Epidermal melanocyte (primary cell): ENCODE measurements around the gene CPNE4.

Experiments used
- DNase-seq: peaks from one replicate; pipeline ENCODE4 v3.0.0; 2011; ENCODE audit warnings: low spot score; ENCODE audit not compliant: insufficient read length

The CPNE4 gene

DNA sequence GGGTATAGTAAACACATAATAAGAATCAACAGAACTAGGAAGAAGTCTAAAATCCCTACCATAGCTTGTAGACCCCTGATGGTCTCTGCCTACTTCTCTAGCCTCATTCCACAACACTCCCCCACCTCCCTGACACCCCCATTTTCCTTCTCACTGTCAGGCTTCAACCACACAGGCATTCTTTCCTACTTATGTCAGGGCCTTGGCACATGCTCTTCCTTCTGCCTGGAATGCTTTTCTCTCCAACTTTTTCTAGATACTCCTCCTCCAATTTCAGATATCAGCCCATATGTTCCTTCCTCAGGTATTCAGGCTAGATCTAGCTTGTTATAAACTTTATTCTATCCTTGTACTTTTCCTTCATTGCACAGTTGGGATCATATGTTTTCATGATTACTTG lies 426.1 kb downstream of the CPNE4 start:
- no peak for DNase-seq

GRCh38 chr3:131608296-131608695 lies 426.5 kb downstream of the CPNE4 start:
- no peak for DNase-seq

DNA sequence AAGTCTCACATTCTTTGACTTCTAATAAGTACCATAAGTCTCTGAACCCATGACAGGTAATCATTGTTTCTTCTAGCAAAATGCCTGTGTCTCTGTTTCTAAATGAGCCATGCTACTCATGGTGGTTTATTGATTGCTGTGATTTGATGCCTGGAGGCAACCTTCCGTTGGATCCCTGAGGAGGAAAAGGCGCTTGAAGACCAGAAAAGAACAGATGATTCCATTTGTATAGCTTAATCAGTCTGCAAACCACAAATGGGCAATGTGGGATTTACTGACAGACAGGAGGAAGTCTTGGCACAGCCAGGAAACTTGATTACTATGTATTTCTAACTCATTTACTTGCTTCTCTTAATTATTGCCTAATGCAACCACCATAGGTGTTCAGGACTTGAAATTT lies 428.9 kb downstream of the CPNE4 start:
- DNase-seq: no peak

GRCh38 chr3:131602011-131602779 lies 432.6 kb downstream of the CPNE4 start:
- no peak for DNase-seq

GRCh38 chr3:131597816-131598215 lies 437.0 kb downstream of the CPNE4 start:
- DNase-seq: no peak

DNA sequence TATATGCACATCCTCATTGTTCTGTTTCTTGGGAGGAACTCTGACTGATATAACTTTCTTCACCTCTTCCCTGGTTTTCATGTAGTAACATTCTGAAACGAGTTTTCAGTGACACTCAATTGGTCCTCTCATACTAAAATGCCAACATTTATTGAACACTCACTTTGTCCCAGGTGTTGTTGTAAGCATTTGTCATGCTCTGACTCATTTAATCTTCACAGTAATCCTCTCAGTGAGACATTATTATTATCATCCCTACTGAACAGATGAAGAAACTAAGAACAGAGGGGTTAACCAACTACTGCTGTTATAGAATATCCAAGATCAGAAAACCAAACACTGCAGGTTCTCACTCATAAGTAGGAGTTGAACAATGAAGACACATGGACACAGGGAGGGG lies 437.9 kb downstream of the CPNE4 start:
- DNase-seq: no peak

- no peak for DNase-seq
Measured at GRCh38 chr3:131591394-131592014, 443.3 kb downstream of the CPNE4 start.

- DNase-seq: no peak
Measured at GRCh38 chr3:131586277-131586676, 448.5 kb downstream of the CPNE4 start.

- no peak for DNase-seq
Measured at GRCh38 chr3:131582438-131582837, 452.4 kb downstream of the CPNE4 start.

- no peak for DNase-seq
Measured at GRCh38 chr3:131568460-131568859, 466.4 kb downstream of the CPNE4 start.

DNA sequence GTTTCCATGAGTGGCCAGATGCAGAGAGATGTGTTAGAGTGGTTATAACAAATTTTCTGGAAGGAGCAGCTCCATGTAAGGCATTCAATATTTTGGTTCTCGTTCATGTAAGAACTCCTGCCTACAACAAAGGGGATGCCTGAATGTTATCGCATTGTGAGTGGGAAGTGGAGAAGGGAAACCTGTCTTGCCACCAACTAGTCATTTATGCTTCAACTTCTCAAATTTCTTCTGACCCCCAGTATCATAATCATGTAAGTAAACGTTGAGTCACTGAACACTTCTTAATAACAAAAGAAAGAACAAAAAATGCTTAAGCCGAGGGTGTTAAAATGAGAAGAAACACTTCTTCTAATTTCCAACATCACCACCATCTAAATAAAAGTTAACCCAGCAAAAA lies 470.0 kb downstream of the CPNE4 start:
- DNase-seq: no peak

- no peak for DNase-seq
Measured at GRCh38 chr3:131561511-131561910, 473.3 kb downstream of the CPNE4 start.

DNA sequence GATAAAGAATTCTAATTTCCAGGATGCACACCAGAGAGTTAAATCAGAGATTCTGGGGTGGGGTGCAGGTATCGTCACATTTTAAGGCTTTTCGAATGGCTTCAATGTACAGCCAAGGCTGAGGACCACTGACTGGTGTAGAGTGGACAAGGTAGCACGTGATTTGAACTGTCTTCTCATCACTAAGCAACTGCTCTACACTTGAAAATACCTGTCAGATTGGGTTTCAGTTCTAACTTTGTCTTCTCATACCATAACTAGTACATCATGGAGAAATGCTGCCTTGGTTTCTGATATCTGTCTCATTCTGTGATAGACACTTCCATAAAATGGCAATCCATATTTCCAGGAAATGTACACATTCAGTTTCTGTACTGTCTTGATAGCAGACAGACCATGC lies 474.0 kb downstream of the CPNE4 start:
- no peak for DNase-seq

DNA sequence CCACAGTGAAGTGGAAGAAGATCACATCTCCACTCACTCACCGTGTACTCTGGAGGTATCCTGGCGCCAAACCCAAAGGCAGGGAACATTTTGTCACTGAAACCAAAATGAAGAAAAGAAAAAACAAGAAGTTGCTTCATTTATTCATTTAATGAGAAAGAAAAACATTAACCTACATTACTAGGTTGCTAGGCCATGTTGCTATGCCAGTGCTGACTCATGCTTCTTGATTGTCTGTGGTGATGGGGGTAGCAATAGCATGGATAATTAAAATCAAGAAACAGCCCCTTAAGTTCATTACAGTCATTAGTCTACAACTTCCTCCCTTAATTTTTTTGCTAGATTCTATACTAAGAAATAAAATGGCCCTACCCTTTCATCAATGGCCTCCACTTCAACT lies 479.4 kb downstream of the CPNE4 start:
- DNase-seq: no peak

- no peak for DNase-seq
Measured at GRCh38 chr3:131553495-131554247, 481.1 kb downstream of the CPNE4 start.

DNA sequence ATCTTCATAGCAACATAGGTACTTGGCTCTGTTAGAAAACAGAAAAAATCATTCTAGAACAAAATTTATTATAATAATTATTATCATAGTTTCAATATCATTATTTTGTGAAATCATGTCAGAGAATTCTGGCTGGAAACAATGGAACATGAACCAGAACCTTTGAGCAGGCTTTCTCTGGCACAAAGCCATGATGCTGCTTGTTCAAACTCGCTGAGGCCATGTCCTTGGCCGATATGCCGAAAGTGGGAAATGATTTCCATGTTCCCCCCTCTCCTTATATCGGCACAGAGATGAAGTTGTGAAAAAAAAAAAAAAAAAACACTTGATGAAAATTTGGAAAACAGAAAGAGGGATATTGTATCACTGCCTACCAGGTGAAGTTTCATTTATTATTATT lies 483.1 kb downstream of the CPNE4 start:
- DNase-seq: no peak

GRCh38 chr3:131550562-131551465 lies 484.0 kb downstream of the CPNE4 start:
- no peak for DNase-seq

- no peak for DNase-seq
Measured at GRCh38 chr3:131549340-131549739, 485.5 kb downstream of the CPNE4 start.

DNA sequence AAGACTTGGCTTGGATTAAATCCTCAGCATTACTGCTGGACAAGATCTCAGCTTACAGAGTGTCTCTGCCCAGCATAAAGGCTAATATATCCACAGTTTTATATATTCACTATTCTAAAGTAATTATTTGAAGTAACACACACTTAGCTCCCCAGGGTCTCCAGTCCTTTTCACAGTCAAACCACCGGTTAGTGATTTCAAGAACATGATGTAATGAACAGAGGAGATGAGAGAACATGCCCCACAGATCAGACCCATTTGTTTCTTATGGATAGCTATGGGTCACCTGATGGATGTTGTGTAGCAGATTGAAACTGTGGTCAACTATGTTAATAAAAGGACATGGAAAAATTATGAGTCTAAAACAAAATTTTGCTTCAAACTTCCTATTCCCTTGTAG lies 487.2 kb downstream of the CPNE4 start:
- no peak for DNase-seq

- no peak for DNase-seq
Measured at GRCh38 chr3:131546441-131546840, 488.4 kb downstream of the CPNE4 start.

GRCh38 chr3:131544557-131544956 lies 490.3 kb downstream of the CPNE4 start:
- no peak for DNase-seq
